Epidermal melanocyte (primary cell): Measurements from ENCODE around the gene KCNG2.
"Not testable (repeated sequence)": the region's sequence is repeated elsewhere in the genome, so short reads cannot be mapped to it uniquely, and the experiment has no call there.

Experiments
- DNase-seq: peaks from one replicate; pipeline ENCODE4 v3.0.0; 2011; ENCODE audit warnings: low spot score; ENCODE audit not compliant: insufficient read length

The KCNG2 gene

GRCh38 chr18:79869591-79870300 is 72.0 kb downstream of the KCNG2 start:
- no peak for DNase-seq

- DNase-seq: no peak
Measured at GRCh38 chr18:79870301-79871025, 72.7 kb downstream of the KCNG2 start.

DNA sequence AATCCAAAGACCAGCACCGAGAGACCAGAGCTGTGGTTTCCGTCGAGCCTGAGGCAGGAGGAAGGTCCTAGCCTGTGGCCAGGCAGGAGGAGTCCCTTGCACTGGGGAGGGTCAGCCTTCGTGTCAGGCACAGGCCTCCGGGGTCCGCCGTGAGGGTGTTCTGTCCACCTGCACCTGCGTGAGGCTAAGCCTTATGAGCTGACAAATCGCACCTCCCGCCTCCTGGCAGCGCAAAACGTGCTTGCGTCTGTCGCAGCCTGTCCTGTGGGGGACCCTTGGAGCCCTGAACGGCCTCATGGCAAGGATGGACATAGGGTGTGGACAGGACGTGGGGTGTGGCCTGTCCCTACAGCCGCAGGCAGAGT is 73.3 kb downstream of the KCNG2 start:
- DNase-seq: no peak

DNA sequence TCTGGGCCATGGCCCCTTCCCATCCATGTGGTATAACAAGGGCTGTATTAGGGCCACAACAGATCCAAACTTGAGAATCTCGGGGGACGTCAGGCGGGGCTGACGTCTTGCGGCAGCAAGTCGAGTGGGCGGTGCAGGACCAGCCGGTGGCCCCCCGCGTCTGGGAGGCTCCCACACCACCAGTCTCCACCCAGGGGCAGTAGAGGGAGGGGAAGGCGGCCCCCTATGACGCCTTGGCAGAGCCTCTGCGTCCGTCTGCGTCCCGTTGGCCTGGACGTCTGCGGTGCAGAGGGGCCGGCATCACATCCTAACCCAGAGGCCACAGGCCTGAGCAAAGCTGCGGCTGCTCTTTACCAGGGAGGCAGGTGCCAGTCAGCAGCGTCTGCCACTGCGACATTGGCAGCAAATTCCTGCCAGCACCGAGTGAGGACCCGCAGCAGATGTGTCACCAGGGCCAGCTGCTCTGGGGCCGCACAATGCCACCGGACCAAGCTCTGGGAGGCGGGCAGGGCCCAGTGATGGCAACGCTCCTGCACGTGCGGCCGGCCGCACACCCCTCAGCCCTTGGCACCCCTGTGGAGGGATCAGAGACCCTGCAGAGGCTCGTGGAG is 73.8 kb downstream of the KCNG2 start:
- DNase-seq: no peak

- DNase-seq: no peak
Measured at GRCh38 chr18:79872527-79873444, 75.0 kb downstream of the KCNG2 start.

DNA sequence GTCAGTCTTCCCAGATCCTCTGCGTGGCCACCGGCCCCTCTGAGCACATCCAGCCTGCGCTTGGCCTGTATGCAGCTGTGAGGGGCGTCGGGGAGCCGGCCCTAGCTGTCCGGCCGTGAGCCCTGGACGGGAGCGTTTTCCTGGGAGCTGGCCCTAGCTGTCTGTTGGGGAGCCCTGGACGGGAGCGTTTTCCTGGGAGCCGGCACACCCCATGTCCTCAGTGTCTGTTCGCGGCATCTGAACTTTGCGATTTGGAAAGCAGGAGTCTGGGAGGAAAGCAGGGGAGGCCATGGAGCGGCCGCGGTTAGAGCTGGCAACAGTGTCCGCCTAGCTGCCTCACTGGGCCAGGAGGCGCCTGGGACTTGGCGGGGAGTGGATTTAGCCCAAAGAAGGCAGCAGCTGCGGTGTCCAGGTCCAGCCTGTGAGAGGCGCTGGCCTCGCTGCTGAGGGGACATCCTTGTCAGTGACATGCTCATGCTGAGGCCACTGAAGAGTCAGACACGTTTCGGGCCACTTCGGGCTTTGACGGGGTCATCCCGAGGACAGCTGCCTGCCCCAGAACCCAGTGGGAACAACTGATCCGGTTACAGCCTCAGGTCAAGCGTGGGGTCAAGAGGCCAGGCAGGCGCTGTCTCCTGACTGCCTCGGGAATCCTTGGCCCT is 75.8 kb downstream of the KCNG2 start:
- no peak for DNase-seq

GRCh38 chr18:79874553-79875530 is 77.1 kb downstream of the KCNG2 start:
- no peak for DNase-seq

- no peak for DNase-seq
Measured at GRCh38 chr18:79875531-79875919, 77.8 kb downstream of the KCNG2 start.

DNA sequence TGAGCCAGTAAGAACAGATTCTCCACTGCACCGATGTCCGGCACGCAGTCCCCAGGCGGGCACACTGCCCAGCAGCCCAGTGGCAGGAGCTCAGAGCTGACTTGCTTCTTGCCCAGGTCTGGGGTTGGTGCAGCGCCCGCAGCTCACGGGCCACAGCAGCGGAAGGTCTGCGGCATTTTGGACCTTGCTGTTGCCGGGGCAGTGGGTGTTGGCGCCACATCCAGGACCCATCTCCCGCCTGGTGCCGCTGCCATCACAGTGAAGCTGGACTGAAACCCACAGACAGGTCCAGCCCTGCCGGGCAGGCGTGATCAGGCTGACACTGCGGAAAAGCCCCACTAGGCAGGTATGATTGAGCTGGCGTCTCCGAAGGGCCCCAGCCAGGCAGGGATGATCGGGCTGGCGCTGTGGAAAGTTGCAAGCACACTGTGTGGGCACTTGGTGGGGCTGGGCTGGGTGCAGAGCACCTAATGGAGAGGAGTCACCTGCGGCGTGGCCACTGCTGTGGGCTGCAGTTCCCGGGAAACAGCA is 78.3 kb downstream of the KCNG2 start:
- no peak for DNase-seq

DNA sequence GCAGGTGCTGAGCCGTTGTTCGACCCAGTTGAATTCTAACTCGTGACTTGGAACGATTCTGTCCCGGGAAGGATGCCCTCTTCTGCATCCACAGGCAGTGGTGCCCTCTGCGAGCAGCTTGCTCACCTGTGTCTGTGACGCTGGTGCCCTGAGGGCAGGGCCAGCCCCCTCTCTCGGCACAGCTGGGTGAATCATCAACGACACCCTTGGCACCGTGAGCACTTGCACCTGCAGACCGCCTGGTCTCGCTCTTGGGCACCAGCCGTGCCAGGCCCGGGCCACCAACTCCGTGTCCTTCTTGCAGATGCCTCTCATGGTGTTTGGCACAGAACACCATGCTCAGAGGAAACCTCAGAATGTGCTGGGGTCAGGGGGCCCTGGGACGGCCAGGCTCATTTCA is 78.8 kb downstream of the KCNG2 start:
- no peak for DNase-seq

DNA sequence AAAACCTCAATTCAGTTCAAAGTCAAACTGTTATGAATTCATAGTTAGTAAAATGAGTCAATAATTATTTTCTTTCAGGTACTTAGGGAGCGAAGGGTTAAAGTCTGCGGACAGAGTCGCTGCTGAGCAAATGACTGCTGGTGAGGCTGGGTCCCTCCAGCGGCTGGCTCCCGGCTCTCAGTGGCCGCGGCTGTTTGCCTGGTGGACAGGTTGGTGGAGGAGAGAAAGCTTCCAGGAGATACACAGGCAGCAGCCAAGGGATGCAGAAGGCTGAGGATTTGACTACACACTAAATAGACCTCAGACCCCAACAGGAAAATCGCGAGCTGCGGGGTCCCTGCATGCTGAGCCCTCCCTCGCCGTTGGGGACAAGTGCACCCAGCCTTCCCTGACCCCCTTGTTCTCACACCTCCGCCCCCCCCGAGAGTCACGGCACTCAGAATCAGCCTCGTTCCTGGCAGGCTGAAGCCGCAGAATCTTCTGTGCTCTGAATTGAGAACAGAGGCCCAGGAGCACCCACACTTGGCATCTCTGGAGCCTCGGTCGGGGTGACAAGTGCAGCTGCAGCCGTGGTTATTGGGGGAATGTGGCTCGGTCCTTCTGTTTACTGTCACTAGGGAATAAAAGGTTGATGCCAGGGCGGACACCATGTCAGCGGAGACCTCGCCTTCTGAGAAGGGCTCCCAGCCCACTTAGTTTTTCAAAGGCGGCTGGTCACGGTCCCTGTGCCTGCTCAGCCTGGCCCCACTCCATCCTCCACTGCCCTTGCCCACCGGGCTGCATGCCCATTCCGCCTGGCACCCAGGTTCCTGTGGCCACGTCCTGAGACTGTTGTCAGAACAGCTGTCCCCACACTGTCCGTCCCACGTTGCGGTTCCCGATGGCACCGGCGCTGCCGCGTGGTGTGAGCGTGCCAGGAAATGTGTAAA is 79.7 kb downstream of the KCNG2 start:
- no peak for DNase-seq

DNA sequence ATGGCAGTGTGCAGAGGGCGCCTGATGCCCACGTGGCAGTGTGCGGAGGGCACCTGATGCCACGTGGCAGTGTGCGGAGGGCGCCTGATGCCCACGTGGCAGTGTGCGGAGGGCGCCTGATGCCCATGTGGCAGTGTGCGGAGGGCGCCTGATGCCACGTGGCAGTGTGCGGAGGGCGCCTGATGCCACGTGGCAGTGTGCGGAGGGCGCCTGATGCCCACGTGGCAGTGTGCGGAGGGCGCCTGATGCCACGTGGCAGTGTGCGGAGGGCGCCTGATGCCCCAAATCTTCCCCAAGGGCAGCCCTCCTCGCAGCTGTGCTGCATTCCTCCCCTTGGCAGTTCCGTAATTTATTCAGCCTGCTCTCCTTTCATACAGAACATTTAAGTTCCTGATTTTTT is 80.5 kb downstream of the KCNG2 start:
- not testable (repeated sequence) for DNase-seq

DNA sequence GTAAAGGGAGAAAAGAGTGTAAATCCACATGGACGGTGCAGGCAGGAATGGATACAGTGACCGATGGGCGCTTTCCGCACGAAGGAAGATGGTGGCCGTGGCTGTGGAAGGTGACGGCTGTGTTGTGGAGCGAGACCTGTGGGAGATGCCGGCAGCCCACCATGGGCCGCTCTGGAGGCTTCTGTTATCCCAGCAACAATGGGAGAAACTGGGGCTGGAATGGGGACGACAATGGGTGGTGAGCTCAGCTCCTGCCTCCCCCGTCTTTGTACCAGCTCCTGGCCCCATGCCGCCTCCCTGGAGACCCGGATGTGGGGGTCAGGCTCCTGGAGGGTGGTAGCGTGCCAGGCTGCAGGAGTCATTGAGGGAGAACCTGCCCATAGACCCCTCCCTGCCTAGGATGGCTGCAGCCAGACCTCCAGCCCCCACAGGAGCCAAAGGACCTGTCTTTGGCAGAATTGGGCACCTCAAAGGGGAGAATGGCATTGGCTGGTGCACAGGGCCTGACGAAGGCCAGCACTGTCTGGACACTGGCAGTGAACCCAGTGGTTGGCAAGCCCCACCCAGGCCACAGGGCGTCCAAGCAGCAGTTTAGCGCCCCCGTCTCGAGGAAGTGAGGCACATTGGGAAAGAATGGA is 81.1 kb downstream of the KCNG2 start:
- no peak for DNase-seq

GRCh38 chr18:79879566-79879965 is 81.8 kb downstream of the KCNG2 start:
- DNase-seq: no peak

- DNase-seq: no peak
Measured at GRCh38 chr18:79881695-79882094, 84.0 kb downstream of the KCNG2 start.

GRCh38 chr18:79882522-79883241 is 84.9 kb downstream of the KCNG2 start:
- no peak for DNase-seq
